H1 (cell line): ENCODE results near the gene MYOCD. TPM values are rescaled to one million over a fixed set of nuclear protein-coding genes. Genes with fewer than 3 reads are reported as not detected.

Experiments used
- ASH2L ChIP-seq: fragments of 200-600, 300-600 bp; sonication (generic); IDR thresholded peaks from one replicate; pipeline ENCODE4 v1.7.1; 2017; ENCODE audit warnings: low read length
- ATF2 ChIP-seq: IDR thresholded peaks from 2 replicates; pipeline ENCODE4 v1.6.1; 2012; ENCODE audit warnings: low read length, inconsistent platforms
- ATF3 ChIP-seq: IDR thresholded peaks from 2 replicates; pipeline ENCODE4 v1.6.1; 2011; ENCODE audit warnings: low read depth, mild to moderate bottlenecking, low read length; ENCODE audit not compliant: insufficient read depth
- BRCA1 ChIP-seq: IDR thresholded peaks from 2 replicates; pipeline ENCODE4 v1.6.1; 2012; ENCODE audit warnings: low read depth, low read length, improper control_type of control experiment
- CREB1 ChIP-seq: IDR thresholded peaks from 2 replicates; pipeline ENCODE4 v1.6.1; 2012; ENCODE audit warnings: inconsistent platforms
- CTBP2 ChIP-seq: IDR thresholded peaks from 2 replicates; pipeline ENCODE4 v1.7.0; 2011; ENCODE audit warnings: borderline replicate concordance, mild to moderate bottlenecking, moderate library complexity, mixed read lengths, low read length; ENCODE audit not compliant: insufficient read depth, insufficient read length
- E2F6 ChIP-seq: IDR thresholded peaks from 2 replicates; pipeline ENCODE4 v1.6.1; 2012; ENCODE audit warnings: inconsistent platforms
- GABPA ChIP-seq: IDR thresholded peaks from 2 replicates; pipeline ENCODE4 v1.6.1; 2011; ENCODE audit warnings: mild to moderate bottlenecking, low read length, moderate library complexity, borderline replicate concordance; ENCODE audit not compliant: insufficient read depth
- JUN ChIP-seq: IDR thresholded peaks from 2 replicates; pipeline ENCODE4 v1.6.1; 2011; ENCODE audit warnings: low read depth, mild to moderate bottlenecking, improper control_type of control experiment, low read length
- JUND ChIP-seq: IDR thresholded peaks from 2 replicates; pipeline ENCODE4 v1.6.1; 2011; ENCODE audit warnings: mild to moderate bottlenecking, improper control_type of control experiment, low read length
- KDM5A ChIP-seq: fragments of 200-600 bp; IDR thresholded peaks from 2 replicates; pipeline ENCODE4 v1.7.1; 2012; ENCODE audit warnings: mild to moderate bottlenecking, low read length, inconsistent platforms, mixed read lengths
- POLR2A ChIP-seq, 2 experiments: IDR thresholded peaks; 1 replicate in 1 of 2; 2 replicates in 1 of 2; pipeline ENCODE4 v1.6.1; 2011; ENCODE audit warnings: low read depth in 2 of 2, low read length in 2 of 2, mild to moderate bottlenecking in 2 of 2; ENCODE audit errors: control extremely low read depth in 1 of 2
- RBBP5 ChIP-seq: IDR thresholded peaks from 2 replicates; pipeline ENCODE4 v1.7.1; 2012; ENCODE audit warnings: low read depth, mild to moderate bottlenecking, inconsistent platforms, low read length, moderate library complexity, borderline replicate concordance
- RXRA ChIP-seq: IDR thresholded peaks from 2 replicates; pipeline ENCODE4 v1.6.1; 2011; ENCODE audit warnings: low read depth, mild to moderate bottlenecking, low read length, moderate library complexity; ENCODE audit not compliant: insufficient read depth
- SIX5 ChIP-seq: IDR thresholded peaks from 2 replicates; pipeline ENCODE4 v1.6.1; 2011; ENCODE audit warnings: mild to moderate bottlenecking, low read depth, low read length
- SP4 ChIP-seq: IDR thresholded peaks from 2 replicates; pipeline ENCODE4 v1.6.1; 2012; ENCODE audit warnings: low read length, inconsistent platforms
- SUZ12 ChIP-seq: fragments of 200-600 bp; sonication (generic); IDR thresholded peaks from 2 replicates; pipeline ENCODE4 v1.6.1; 2012; ENCODE audit warnings: mild to moderate bottlenecking, inconsistent platforms, low read length, moderate library complexity, mixed read lengths
- TAF1 ChIP-seq: IDR thresholded peaks from 2 replicates; pipeline ENCODE4 v1.6.1; 2011; ENCODE audit warnings: mild to moderate bottlenecking, low read depth, low read length
- TCF12 ChIP-seq: IDR thresholded peaks from 2 replicates; pipeline ENCODE4 v1.6.1; 2011; ENCODE audit warnings: low read depth, mild to moderate bottlenecking, low read length
- ZNF274 ChIP-seq: IDR thresholded peaks from 2 replicates; pipeline ENCODE4 v1.7.0; 2012; ENCODE audit warnings: low read length, borderline replicate concordance; ENCODE audit errors: extremely low read depth
- polyA plus RNA-seq, 7 experiments: library from polyadenylated mRNA; depleted of rRNA in 3 of 7; stranded (reverse) in 5 of 7; unstranded in 2 of 7; fragments of >200 nt in 5 of 7; fragments of 200-250 nt in 2 of 7; gene quantifications; 1 replicate in 5 of 7; 2 replicates in 1 of 7; 4 replicates in 1 of 7; pipeline versions ENCODE4 v1.2.1 to v1.2.3, GENCODE V29; 2011 to 2013; ENCODE audit warnings: missing spikeins in 2 of 7, mixed read lengths in 2 of 7
- total RNA-seq: library from RNA; stranded (reverse); fragmentation: NEBNext Ultra II Directional; extraction: Animal tissue kit (Norgen Biotek cat#: 25700); gene quantifications from 2 replicates; pipeline ENCODE4 v1.2.1, GENCODE V29; 2021

The MYOCD gene
- total and polyA plus RNA-seq, 2 of the 8 experiments (the other 6 are each of a cell fraction or from before 2014, with no cell fraction given): 0.30 to 4.9 TPM

- TF ChIP-seq ATF2: no peak
- TF ChIP-seq SUZ12: no peak
- TF ChIP-seq BRCA1: no peak
- TF ChIP-seq RXRA: no peak
- TF ChIP-seq JUN: no peak
- TF ChIP-seq ZNF274: no peak
- no peak for TF ChIP-seq CTBP2
- TF ChIP-seq ATF3: no peak
- no peak for TF ChIP-seq JUND
- no peak for TF ChIP-seq RBBP5
- peak; percentile 61 for TF ChIP-seq E2F6
- TF ChIP-seq KDM5A: no peak
- 0 out of 2 replicates have a peak, but pooled peaks have one; percentile 7 for TF ChIP-seq GABPA
- no peak for TF ChIP-seq ASH2L
- 0 out of 2 replicates have a peak, but pooled peaks have one; percentile 35 for TF ChIP-seq TAF1
- TF ChIP-seq CREB1: peak; percentile 71
- TF ChIP-seq SIX5: no peak
- TF ChIP-seq SP4: 0 out of 2 replicates have a peak, but pooled peaks have one; percentile 34
- no peak for TF ChIP-seq TCF12
- no peak for TF ChIP-seq POLR2A (IDR thresholded peaks at IDR 0.05; ENCODE audit: control extremely low read depth in 1 of 2, low read depth in 2 of 2, low read length in 2 of 2)
Observed at GRCh38 chr17:12665263-12666210, at the start of gene MYOCD (continued).
